HUDEP-2 (cell line): ENCODE data around the gene CD164.
"Not testable (repeated sequence)": the region's sequence is repeated elsewhere in the genome, so short reads cannot be mapped to it uniquely, and the experiment has no call there.

Source experiments
- DNase-seq, 76 experiments: peaks; one replicate each; lab custom pipeline; 2025; ENCODE audit not compliant: unreplicated experiment in 76 of 76; lab: John Stamatoyannopoulos, UW

The CD164 gene

GRCh38 chr6:109377717-109378116 is 4.5 kb downstream of the CD164 start:
- no peak for DNase-seq

GRCh38 chr6:109374326-109374892 is 7.9 kb downstream of the CD164 start:
- DNase-seq, result no peak

- DNase-seq, result no peak
Measured at GRCh38 chr6:109373762-109374161, 8.5 kb downstream of the CD164 start.

- peak in 1 of 76 experiments; percentile 10 for DNase-seq
Measured at GRCh38 chr6:109373331-109373730, 8.9 kb downstream of the CD164 start.

- no peak for DNase-seq
Measured at GRCh38 chr6:109372130-109372529, 10.1 kb downstream of the CD164 start.

- no peak for DNase-seq
Measured at GRCh38 chr6:109370792-109371191, 11.5 kb downstream of the CD164 start.

- DNase-seq, result no peak
Measured at GRCh38 chr6:109370336-109370735, 11.9 kb downstream of the CD164 start.

GRCh38 chr6:109369728-109370127 is 12.5 kb downstream of the CD164 start:
- no peak for DNase-seq

GRCh38 chr6:109364382-109365078 is 17.7 kb downstream of the CD164 start:
- not testable (repeated sequence) for DNase-seq

GRCh38 chr6:109363753-109364152 is 18.5 kb downstream of the CD164 start:
- no peak for DNase-seq

- no peak for DNase-seq
Measured at GRCh38 chr6:109362102-109362884, 20.0 kb downstream of the CD164 start.

GRCh38 chr6:109360791-109361190 is 21.5 kb downstream of the CD164 start:
- no peak for DNase-seq

- no peak for DNase-seq
Measured at GRCh38 chr6:109360281-109360680, 22.0 kb downstream of the CD164 start.

GRCh38 chr6:109359248-109359647 is 23.0 kb downstream of the CD164 start:
- DNase-seq, result no peak

- no peak for DNase-seq
Measured at GRCh38 chr6:109358204-109358603, 24.1 kb downstream of the CD164 start.

- no peak for DNase-seq
Measured at GRCh38 chr6:109356237-109356636, 26.0 kb downstream of the CD164 start.

- DNase-seq, result no peak
Measured at GRCh38 chr6:109351231-109352130, 30.8 kb downstream of the CD164 start.

- DNase-seq, result peak in 58 of 76 experiments; percentile 8 to 82 (median 51)
Measured at GRCh38 chr6:109349419-109349987, 32.8 kb downstream of the CD164 start.

- no peak for DNase-seq
Measured at GRCh38 chr6:109348226-109348625, 34.0 kb downstream of the CD164 start.

GRCh38 chr6:109347779-109348178 is 34.5 kb downstream of the CD164 start:
- no peak for DNase-seq
